ENCODE results near the gene MED13L.
A peak's percentile ranks its signal among the peaks of the same experiment; 100 is the strongest.

The MED13L gene

GRCh38 chr12:116156614-116157013 lies 120.9 kb downstream of the MED13L start:
- no peak for TF ChIP-seq CTCF (IDR thresholded peaks at IDR 0.05)
- Histone ChIP-seq H3K9me3 (no peaks in the 10 kb centered on the region), H3K4me1 (ENCODE audit: control insufficient read depth in 1 of 2, insufficient read depth in 1 of 2, low read depth in 1 of 2, low read length in 1 of 2) (peaks cover 11 to 22% of the 10 kb centered on the region in 2 experiments), H3K27me3 (no peaks in the 10 kb centered on the region), H3K4me3 (ENCODE audit: low read depth in 1 of 2, low read length in 1 of 2) (no peak overlapping the region), H3K36me3 (no peaks in the 10 kb centered on the region), H3K27ac (no peak overlapping the region)

GRCh38 chr12:116155383-116155782 lies 122.1 kb downstream of the MED13L start:
- no peaks in the 10 kb centered on the region for H3K27me3 ChIP-seq
- no peak overlapping the region for H3K27ac ChIP-seq

GRCh38 chr12:116153983-116154382 lies 123.5 kb downstream of the MED13L start:
- no peaks in the 10 kb centered on the region for H3K9me3 ChIP-seq
- no peaks in the 10 kb centered on the region for H3K27me3 ChIP-seq
- peak overlapping the region; percentile 41 for H3K27ac ChIP-seq
- no peaks in the 10 kb centered on the region for H3K36me3 ChIP-seq
- TF ChIP-seq CTCF (IDR thresholded peaks at IDR 0.05): no peak
- no peak overlapping the region for H3K4me3 ChIP-seq (ENCODE audit: low read depth in 1 of 2, low read length in 1 of 2)
- peaks cover 11 to 22% of the 10 kb centered on the region in 2 experiments for H3K4me1 ChIP-seq (ENCODE audit: control insufficient read depth in 1 of 2, insufficient read depth in 1 of 2, low read depth in 1 of 2, low read length in 1 of 2)

More at GRCh38 chr12:116155383-116155782, 122.1 kb downstream of the MED13L start:
- Histone ChIP-seq H3K36me3 (no peaks in the 10 kb centered on the region), H3K9me3 (no peaks in the 10 kb centered on the region), H3K4me1 (ENCODE audit: control insufficient read depth in 1 of 2, insufficient read depth in 1 of 2, low read depth in 1 of 2, low read length in 1 of 2) (peaks cover 11 to 22% of the 10 kb centered on the region in 2 experiments), H3K4me3 (ENCODE audit: low read depth in 1 of 2, low read length in 1 of 2) (no peak overlapping the region)
- no peak for TF ChIP-seq CTCF (IDR thresholded peaks at IDR 0.05)

GRCh38 chr12:116153113-116153512 lies 124.4 kb downstream of the MED13L start:
- H3K4me1 ChIP-seq (ENCODE audit: control insufficient read depth in 1 of 2, insufficient read depth in 1 of 2, low read depth in 1 of 2, low read length in 1 of 2): peaks cover 11 to 22% of the 10 kb centered on the region in 2 experiments
- no peaks in the 10 kb centered on the region for H3K9me3 ChIP-seq
- H3K4me3 ChIP-seq (ENCODE audit: low read depth in 1 of 2, low read length in 1 of 2): no peak overlapping the region
- peak overlapping the region; percentile 41 for H3K27ac ChIP-seq
- H3K27me3 ChIP-seq: no peaks in the 10 kb centered on the region
- TF ChIP-seq CTCF (IDR thresholded peaks at IDR 0.05): no peak
- H3K36me3 ChIP-seq: no peaks in the 10 kb centered on the region

- Histone ChIP-seq H3K36me3 (no peaks in the 10 kb centered on the region), H3K4me3 (ENCODE audit: low read depth in 1 of 2, low read length in 1 of 2) (no peak overlapping the region), H3K27me3 (no peaks in the 10 kb centered on the region), H3K9me3 (no peaks in the 10 kb centered on the region), H3K4me1 (ENCODE audit: control insufficient read depth in 1 of 2, insufficient read depth in 1 of 2, low read depth in 1 of 2, low read length in 1 of 2) (peaks cover 11 to 22% of the 10 kb centered on the region in 2 experiments), H3K27ac (no peak overlapping the region)
- no peak for TF ChIP-seq CTCF (IDR thresholded peaks at IDR 0.05)
Measured at GRCh38 chr12:116152268-116152667, 125.2 kb downstream of the MED13L start.

- Histone ChIP-seq H3K4me3 (ENCODE audit: low read depth in 1 of 2, low read length in 1 of 2) (no peak overlapping the region), H3K4me1 (ENCODE audit: control insufficient read depth in 1 of 2, insufficient read depth in 1 of 2, low read depth in 1 of 2, low read length in 1 of 2) (peaks cover 11 to 22% of the 10 kb centered on the region in 2 experiments), H3K27ac (no peak overlapping the region), H3K27me3 (no peaks in the 10 kb centered on the region), H3K36me3 (no peaks in the 10 kb centered on the region), H3K9me3 (no peaks in the 10 kb centered on the region)
- TF ChIP-seq CTCF (IDR thresholded peaks at IDR 0.05): no peak
Measured at GRCh38 chr12:116150452-116150851, 127.0 kb downstream of the MED13L start.
